NCI-H1417 (cell line): ENCODE data around the gene FOXC1.

ENCODE experiments used
- DNase-seq, 3 experiments: peaks; one replicate each; lab custom pipeline; 2025; lab: John Stamatoyannopoulos, UW

Gene FOXC1

DNA sequence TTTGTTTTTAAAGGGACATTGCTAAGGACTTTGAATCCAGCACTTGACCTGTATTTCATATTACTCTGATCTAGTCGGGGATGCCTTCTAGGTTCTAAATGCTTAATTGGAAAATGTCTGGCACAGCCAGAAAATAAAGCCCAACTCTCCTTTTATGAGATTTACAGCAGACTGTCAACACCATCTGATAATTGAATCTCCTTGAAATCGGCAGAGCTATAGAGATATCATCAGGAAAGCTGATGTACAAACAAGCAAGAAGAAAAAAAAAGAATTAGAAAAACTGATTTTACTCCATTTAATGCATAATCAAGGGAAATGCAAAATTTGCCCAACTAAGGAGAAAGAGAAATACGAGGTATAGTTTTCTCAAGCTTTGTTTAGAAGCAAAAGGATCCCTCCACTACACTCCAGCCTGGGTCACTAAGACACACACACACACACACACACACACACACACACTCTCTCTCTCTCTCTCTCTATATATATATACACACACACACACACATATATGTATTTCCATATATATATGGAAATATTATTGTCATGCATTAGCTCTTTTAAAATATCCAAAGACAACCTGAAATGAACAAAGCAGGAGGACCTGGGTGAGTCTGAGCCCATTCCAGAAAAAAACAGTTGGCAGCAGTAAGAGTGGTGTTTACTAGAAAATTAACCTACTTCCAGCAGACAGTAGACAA lies 9.5 kb upstream of the FOXC1 start:
- no peak for DNase-seq

DNA sequence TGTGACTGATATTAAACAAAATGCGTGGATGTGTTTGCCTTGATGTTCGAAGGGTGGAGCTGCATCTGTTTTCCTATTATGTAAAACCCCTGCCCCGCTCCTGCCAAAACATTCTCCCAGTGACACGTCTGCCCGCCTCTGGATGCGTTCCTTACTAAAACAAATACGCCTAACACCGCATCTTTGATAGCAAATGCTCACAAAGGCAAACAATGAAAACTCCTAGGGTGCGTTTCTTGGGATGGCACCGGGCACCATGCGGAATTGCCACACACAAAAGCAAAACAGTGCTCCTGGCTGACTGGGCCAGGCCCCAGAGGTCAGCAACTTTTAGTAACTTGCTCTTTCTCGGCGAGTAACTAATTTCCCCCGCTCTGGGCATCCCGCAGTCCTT lies 9.0 kb upstream of the FOXC1 start:
- peak in 1 of 3 experiments; percentile 12 for DNase-seq

DNA sequence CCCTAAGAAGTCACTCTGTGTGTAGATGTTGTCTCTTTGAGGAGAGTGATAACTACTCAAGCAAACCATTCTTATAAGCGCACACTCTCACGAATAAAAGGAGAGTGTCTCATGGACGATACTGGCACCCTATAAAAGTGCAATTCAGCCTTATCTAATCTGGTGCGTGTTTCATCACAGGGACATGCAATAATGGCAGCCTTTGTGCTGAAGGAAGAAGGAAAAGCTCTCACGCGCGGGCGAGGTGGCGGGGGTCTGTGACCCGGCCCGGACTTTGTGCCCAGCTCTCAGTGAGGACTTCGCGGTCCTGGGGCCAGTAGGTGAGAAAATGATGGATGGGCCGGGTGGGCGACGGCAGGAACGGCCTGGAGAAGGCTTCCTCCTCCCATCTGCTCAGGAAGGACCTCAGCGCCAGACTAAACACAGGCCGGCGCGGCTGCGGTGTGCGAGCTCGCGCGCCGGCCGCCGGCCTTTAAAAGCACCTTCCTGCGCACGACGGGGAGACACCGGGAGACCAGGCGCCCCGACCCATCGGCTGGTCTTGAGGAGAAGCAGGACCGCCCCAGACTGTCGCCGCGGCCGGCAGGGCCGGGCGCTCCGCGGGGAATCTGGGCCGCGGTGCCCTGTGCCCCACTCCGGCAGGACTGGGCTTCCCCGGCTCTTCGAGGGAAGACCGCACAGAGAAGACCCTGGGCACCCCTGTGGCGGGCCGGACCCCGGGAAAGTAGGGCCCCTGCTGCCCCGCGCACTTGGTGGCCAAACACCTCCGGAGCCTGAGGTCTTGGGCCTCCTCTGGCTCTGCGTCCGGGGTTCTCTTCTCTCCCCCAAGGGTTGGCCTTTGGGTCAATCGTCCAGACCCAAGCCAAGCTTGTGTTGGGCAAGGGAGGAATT lies 8.3 kb upstream of the FOXC1 start:
- DNase-seq = no peak

DNA sequence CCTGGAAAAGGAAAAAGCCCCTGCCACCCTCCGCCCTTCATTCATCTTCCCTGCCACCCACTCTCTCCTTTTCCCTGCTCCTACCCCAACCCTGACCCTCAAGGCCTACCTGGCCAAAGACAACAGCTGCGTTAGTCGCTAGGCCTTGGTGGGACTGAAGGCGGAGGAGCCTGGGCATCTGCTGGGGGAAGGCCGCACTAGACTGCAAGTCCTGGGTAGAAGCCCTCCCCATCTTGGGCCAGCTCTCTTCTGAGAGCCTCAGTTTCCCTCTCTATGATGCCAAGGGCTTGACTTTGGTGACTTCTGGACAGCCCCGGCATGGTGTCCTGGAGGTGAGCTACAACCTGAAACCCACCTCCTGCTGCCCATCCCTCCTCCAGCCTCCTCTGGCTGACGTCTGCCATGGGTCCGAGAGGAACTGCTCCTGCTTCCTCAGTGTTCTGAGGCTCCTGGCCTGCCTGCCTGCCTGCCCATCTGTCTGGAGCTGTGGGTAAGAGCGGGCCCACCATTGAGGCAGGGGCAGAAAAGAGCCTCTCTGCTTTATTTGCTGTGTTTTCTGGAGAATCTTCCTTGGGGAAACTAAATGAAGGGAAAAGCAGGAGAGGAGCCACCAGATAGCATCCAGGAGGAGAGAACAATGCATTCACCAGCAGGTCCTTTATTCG lies 7.5 kb upstream of the FOXC1 start:
- DNase-seq = no peak

DNA sequence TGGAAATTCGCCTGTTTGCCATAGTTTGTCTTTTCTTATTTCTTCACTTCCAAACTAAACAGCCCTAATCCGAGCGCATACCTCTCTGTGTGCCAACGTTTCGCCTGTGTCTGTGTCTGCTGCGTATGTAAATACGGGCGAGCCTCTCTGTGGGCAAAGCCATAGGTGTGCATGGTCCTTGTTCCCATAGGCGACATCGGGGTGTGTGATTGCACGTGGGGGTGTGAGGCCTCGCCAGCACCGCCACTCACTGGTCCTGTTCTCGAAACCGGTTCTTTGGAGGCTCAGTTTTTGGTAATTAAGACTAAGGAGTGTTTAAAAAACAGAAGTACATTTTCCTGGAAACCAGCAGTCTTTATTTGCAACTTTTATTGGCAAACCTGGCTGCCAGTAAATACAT lies 6.0 kb upstream of the FOXC1 start:
- DNase-seq = no peak

DNA sequence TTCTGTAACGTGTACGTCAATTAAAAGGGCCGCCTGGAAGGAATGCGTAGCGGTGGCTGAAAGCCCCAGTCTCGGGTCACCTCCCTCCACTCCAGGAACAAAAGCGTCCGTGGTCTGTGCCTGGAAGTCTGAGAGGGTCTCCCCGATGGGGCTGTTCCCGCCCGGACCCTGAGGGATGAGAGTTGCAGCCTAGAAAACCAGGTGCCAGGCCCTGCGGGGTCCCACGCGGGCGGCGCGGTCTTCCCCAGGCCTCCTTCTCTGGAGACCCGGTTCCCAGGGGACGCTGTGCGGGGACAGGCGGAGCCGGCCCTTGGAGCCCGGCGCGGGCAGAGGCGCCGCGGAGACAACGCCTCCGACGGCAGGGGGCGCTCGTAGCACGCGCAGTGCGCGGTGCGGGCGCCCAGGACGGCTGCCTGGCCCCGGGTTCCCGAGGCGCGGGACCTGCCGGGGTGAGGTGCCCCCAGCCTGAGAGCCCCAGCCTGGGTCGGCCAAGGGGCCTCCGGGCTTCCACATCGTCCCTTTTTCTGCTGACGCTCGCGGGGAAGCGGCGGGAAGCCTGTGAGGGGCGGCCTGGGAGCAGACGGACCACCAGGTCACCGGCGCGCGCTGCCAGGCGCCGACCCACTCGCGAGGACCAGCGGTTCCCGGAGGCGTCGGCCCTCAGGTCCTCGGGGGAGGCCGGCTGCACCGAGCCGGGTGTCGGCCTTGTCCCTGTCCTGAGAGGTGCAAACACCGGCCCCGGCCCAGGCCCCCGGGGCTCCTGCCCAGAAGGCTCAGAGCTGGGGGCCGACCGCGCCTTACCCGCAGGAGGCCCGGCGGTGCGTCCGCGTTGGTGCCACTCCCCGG lies 5.3 kb upstream of the FOXC1 start:
- peak in 1 of 3 experiments; percentile 72 for DNase-seq

DNA sequence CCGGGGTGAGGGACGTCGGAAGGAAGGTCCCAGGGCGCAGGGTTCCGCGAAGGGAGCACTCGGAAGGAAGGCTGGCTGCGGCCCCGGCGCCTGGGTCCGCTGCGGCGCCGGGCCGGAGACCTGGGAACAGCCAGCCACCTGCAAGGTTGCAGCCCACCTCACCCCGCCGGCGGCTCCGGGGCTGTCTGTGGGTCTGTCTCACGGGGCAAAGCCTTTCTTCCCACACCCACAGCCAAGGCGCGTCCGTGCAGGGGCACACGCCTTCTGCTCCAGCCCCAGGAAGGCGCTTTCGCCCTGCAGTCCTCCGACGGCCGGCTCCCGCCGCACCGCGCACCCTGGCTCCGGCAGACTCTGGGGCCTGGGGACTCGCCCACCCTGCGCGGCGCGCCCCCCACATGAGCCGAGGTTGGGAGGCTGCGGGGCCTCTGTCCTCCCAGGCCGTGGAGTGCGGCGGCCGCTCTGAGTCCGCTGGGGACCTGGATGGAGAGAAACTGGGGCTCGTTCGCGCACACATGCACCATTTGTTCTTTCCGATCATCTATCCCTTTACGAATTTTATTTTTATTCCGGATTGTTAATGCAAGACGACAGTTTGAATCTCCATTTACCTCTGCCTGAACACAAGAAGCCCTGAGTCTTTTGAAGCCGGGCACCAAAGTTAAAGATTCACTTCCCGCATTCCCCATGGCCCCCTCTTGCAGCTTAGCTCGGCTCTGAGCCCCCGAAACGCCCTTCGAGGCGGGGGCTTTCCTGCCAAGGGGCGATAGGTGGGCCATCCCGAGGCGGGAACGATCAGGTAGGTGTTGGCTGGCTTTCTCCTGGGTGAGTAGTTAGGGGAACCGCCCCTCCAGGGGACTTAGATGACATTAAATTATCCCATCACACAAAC lies 4.5 kb upstream of the FOXC1 start:
- DNase-seq = no peak

DNA sequence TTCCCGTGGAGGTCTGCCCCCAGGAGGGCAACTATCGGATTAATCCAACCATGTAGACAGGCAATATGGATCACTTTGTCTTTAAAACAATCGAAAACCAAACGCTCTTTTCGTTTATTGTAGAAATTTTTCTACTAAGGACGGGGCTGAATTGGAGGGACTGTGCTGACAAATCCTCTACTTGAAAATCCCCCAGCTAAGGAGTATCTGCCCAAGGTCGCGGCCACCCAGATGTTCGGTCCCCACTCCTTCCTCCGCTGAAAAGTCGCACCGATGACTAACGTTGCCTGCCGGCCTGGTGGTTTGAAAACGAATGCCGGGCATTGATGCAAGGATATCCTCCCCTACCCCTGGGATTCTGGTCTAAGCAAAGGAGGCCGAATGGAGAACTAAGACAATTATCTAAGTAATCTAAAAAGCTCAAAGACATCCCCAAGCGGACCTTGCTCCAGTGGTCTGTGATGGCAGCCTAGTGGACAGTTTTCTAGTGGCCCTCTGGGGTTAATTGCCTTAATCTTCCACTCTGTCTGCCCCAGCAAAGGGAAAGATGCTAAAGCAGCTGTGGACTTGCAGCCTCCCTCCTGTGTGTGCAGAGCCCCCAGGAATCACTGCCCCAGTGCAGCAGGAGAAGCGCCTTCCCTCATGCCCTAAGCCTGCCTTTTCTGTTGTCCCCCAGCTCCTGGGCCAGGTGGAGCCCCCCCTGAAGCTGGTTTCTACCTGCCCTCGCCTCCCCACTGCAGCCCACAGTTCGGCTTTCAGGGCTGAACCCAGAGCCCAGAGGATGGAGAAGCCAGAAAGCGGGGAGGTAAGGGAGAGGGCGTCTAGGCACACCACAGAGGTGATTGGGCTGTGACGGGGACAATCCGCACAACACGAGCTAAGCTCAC lies 3.6 kb upstream of the FOXC1 start:
- DNase-seq = no peak

DNA sequence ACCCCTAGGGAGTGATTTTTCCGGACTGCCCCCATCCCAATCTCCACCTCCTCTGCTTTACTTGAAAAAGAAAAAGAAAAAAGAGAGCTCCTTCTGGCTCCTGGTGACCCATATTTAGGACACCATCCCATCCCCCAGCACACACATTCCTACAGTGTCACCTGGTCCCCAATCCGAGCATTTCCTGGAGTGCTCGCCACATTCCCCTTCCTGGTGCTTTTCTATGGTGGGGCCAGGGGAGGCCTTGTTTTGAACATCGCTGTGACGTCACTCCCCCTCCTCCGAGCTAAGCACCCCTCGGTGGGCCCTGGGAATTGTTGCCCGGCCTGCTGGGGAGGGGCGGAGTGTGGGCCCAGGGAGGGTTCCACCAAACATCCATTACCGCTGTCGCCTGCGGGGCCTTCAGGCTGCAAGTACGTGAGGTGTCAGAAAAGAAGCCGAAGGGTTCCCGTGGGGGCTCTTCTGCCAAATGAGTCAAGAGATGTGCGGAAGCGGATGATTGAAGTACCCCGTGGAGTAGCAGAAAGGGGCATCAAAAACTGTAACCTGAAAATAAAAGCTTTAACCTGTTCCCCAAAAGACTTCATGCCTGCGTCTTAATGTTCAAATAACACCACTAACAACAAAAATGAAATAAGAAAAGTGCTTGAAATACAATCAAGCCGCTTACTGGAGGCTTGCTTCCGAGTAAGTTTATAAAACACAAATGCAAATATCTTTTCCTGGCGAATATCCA lies 2.8 kb upstream of the FOXC1 start:
- peak; percentile 10 to 72 (median 56) for DNase-seq

DNA sequence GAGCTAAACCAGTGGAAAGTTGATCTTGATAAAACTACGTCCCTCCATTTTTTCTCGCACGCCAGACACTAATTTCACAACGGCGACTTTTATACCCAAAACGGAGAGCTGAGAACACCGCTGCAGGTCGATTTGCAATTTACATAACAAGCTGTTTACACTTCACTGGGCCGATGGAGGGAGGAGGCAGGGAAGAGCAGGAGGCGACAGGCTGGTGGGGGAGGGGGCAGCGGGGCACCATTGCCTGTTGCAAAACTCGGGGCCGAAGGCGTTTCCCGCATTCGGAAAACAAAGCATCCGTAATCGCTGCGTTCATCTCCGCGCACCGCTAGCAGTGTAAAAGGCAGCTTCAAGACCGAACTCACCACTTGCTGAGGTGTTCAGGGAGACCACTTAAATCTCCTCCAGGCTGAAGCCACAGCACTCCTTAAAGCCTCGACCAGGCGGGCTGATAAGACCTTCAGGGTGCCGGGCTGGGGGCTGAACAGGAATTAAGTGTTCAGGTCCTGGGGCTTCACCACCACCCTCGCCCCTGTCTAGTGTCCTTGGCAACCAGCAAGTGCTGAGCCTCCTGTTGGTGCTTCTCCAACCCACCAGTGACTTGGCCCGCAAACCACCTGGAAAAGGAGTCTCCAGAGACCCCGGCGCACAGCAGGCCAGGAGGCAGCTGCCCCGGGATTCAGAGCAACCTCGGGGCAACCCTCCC lies 2.0 kb upstream of the FOXC1 start:
- DNase-seq = peak; percentile 23 to 77 (median 66)

DNA sequence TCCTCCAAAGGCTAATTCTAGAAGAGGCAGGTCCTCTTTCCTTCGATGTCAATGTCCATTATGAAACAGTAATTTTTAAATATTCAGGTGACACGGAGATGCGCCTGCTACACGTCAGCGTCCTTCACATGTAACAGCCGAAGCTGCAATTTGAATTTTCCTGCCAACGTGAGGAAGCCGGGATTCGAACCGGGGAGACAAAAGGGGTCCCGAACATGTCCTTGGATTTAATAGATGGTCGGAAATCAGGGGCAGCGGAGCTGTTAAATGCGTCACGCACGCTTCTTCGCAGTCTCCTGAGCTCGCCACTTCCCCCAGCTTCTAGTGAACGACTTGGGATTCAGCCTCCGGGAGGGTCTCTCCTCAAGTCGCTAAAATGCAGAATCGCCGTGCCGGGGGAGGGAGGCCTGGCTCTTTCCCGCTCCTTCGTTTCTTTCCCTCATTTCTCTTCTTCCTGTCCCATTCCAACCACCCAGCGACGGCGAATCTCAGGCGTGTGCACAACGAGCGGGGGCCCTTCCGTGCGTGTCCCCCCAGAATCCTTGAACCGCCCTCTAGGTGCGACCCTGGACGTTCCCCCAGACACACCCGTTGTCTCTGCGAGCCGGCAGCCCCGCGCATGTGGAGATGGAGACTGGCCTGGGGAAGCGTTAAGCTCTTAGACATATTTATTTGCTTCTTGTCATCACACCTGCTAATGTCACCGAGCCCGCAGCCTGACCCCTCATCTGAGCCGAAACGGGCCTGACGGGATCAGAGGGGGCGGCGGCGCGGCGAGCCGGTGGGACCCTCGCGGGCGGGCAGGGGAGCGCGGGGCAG lies 1.3 kb upstream of the FOXC1 start:
- DNase-seq = peak in 2 of 3 experiments; percentile 40 to 59

DNA sequence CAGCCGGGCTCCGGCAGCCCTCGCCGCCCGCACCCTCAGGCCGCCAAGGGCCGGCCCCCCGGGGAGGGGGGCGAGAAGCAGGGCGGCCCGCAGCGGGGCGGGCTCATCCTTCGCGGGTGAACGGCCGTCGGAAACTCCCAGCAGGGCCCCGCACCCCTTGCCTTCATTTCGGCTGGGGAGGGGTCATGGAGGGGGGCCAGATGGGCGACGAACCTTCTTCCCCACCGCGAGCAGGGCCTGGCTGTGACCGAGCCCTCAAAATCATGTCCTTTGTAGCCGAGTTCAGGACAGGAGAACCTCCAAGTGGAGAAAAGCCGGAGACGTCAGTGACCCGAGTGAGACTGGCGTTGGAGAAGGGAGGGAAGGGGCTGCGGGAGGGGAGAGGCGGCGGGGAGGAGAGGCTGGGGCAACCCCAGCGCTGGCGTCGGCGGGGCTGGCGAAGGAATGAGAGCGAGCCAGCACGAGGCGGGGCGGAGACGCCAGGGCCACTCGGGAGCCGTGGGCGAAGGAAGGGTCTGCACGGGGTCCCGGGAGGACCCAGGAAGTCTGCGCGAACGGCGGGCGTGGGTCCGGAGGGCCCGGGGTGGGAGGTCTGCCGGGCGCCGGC lies 571 bp upstream of the FOXC1 start:
- peak in 2 of 3 experiments; percentile 53 to 57 for DNase-seq

DNA sequence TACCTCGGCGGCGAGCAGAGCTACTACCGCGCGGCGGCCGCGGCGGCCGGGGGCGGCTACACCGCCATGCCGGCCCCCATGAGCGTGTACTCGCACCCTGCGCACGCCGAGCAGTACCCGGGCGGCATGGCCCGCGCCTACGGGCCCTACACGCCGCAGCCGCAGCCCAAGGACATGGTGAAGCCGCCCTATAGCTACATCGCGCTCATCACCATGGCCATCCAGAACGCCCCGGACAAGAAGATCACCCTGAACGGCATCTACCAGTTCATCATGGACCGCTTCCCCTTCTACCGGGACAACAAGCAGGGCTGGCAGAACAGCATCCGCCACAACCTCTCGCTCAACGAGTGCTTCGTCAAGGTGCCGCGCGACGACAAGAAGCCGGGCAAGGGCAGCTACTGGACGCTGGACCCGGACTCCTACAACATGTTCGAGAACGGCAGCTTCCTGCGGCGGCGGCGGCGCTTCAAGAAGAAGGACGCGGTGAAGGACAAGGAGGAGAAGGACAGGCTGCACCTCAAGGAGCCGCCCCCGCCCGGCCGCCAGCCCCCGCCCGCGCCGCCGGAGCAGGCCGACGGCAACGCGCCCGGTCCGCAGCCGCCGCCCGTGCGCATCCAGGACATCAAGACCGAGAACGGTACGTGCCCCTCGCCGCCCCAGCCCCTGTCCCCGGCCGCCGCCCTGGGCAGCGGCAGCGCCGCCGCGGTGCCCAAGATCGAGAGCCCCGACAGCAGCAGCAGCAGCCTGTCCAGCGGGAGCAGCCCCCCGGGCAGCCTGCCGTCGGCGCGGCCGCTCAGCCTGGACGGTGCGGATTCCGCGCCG lies 994 bp downstream of the FOXC1 start:
- DNase-seq = peak in 2 of 3 experiments; percentile 59 to 65

DNA sequence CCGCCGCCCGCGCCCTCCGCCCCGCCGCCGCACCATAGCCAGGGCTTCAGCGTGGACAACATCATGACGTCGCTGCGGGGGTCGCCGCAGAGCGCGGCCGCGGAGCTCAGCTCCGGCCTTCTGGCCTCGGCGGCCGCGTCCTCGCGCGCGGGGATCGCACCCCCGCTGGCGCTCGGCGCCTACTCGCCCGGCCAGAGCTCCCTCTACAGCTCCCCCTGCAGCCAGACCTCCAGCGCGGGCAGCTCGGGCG lies 1.5 kb downstream of the FOXC1 start:
- peak in 2 of 3 experiments; percentile 39 to 61 for DNase-seq

DNA sequence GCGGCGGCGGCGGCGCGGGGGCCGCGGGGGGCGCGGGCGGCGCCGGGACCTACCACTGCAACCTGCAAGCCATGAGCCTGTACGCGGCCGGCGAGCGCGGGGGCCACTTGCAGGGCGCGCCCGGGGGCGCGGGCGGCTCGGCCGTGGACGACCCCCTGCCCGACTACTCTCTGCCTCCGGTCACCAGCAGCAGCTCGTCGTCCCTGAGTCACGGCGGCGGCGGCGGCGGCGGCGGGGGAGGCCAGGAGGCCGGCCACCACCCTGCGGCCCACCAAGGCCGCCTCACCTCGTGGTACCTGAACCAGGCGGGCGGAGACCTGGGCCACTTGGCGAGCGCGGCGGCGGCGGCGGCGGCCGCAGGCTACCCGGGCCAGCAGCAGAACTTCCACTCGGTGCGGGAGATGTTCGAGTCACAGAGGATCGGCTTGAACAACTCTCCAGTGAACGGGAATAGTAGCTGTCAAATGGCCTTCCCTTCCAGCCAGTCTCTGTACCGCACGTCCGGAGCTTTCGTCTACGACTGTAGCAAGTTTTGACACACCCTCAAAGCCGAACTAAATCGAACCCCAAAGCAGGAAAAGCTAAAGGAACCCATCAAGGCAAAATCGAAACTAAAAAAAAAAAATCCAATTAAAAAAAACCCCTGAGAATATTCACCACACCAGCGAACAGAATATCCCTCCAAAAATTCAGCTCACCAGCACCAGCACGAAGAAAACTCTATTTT lies 2.0 kb downstream of the FOXC1 start:
- peak; percentile 4 to 48 (median 38) for DNase-seq
